Omental fat pad (tissue), 4 donors: ENCODE results near the gene GRHL1. TPM values are rescaled to one million over a fixed set of nuclear protein-coding genes. Genes with fewer than 3 reads are reported as not detected.

ENCODE experiments used
- ATAC-seq: fragments of 150-250 bp; one replicate; pipeline ENCODE4 v1.9.1; 2016; ENCODE audit warnings: mild to moderate bottlenecking, moderate library complexity; ENCODE audit not compliant: low FRiP score
- DNase-seq: peaks from one replicate; pipeline ENCODE4 v3.0.0-alpha.2; 2019; ENCODE audit warnings: low spot score
- total RNA-seq, 4 donors: library from RNA; depleted of rRNA; stranded (reverse); fragments of >200 nt; gene quantifications; one replicate each; pipeline ENCODE4 v1.1.0, GENCODE V29; 2016
- TF ChIP-seq, protein P1 (sequence below), 3 donors: fragments of 450-650 bp; IDR thresholded peaks; one replicate each; pipeline ENCODE4 v1.5.1; 2016 to 2017; ENCODE audit warnings: antibody characterized with exemption in 3 of 3, mild to moderate bottlenecking in 3 of 3, moderate library complexity in 2 of 3

GRHL1 gene
- total RNA-seq, 4 donors from 2014 or later: 0.95 to 15.1 (median 5.1) TPM

DNA sequence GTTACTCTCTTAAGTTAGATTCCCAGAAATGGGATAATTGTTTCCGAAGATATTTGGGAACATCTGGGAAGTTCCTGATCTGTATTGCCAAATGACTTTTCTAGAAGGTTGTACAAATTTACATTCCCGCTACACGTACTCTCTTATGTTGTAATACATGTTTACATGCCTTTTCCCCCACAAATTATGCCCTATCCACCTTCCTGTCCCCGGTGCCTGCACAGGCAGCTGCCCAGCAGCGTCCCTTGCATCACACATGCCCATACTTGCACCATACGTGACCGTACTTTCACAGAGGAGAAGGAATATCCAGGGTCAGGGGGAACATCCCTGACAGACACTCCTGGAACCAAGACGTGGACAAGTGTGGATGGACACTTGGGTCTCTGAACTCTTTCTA lies 67.7 kb downstream of the GRHL1 start:
- ATAC-seq (no peak), DNase-seq (no peak)
- TF ChIP-seq, protein P1, sequence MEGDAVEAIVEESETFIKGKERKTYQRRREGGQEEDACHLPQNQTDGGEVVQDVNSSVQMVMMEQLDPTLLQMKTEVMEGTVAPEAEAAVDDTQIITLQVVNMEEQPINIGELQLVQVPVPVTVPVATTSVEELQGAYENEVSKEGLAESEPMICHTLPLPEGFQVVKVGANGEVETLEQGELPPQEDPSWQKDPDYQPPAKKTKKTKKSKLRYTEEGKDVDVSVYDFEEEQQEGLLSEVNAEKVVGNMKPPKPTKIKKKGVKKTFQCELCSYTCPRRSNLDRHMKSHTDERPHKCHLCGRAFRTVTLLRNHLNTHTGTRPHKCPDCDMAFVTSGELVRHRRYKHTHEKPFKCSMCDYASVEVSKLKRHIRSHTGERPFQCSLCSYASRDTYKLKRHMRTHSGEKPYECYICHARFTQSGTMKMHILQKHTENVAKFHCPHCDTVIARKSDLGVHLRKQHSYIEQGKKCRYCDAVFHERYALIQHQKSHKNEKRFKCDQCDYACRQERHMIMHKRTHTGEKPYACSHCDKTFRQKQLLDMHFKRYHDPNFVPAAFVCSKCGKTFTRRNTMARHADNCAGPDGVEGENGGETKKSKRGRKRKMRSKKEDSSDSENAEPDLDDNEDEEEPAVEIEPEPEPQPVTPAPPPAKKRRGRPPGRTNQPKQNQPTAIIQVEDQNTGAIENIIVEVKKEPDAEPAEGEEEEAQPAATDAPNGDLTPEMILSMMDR (IDR thresholded peaks at IDR 0.05): no peak

DNA sequence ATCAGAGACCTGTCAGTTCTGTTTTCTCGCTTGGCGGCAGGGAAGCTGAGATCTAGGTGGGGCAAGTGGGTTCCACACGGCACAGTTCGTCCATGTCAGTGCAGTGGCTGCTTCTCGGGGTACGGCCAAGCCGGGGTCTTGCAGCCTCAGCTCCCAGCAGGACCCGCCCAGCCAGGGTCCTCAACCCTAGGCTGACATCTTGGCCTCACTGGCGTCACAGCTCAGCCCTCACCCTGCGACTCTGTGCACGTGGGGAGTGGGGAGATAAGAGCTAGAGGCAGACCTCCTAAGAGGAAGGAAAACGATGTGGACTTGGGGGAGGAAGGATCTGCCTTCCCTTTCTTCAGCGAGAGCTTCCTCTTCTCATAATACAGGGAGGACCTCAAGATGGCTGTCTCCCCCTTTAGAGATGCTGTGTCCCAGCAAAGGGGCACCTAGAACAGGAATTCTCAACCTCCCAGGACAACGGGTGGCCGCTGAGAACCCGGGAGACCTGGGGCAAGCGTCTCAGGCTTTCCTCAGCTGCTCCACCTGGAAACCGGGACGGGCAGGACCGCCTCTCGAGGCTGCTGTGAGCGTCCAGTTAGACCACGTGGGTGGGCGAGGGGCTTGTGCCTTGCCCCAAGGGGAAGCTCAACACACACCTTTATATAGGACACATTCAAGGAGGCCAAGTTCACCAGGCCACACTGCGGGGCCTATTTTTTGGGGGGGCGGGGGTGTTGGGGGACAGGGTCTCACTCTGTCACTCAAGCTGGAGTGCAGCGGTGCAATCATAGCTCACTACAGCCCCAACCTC lies 68.3 kb downstream of the GRHL1 start:
- no peak for ATAC-seq
- no peak for DNase-seq
- TF ChIP-seq, protein P1 (IDR thresholded peaks at IDR 0.05): no peak

DNA sequence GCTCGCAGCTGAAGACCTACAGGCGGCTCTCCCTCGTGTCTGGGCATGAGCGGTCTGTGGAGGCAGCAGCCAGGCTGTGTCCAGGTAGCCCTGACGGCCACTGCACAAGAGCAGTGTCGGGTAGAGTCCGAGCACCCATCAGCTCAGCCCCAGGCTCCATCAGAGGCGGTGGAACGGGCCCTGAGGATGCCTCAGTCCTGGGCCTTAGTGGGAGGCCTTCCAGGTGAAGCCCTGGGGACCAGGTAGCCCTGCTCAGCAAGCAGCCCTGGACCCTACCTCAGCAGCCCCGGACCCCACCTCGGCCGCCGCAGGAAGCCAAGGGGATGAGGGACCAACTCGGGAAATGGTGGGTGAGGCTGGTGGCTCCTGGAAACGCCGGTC lies 70.5 kb downstream of the GRHL1 start:
- ATAC-seq: no peak

DNA sequence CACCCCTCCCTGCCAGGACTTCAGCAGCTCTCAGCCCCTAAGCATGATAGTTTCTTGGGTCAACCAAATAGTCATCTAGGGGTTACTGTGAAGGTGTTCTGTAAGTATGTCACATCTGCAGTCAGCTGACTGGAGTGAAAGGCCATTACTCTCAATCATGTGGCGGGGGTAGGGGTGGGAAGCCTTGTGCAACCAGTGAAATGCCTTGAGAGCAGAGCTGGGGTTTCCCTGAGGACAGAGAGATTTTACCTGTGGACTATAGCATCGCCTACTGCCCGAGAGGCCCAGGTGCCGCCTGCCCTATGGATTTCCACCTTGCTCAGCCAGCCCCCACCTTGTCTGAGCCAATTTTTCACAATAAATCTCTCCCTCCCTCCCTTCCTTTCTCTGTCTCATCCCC lies 71.0 kb downstream of the GRHL1 start:
- TF ChIP-seq, protein P1 (IDR thresholded peaks at IDR 0.05): no peak
- ATAC-seq (no peak), DNase-seq (no peak)

More for the DNA sequence above, 70.5 kb downstream of the GRHL1 start:
- DNase-seq: no peak
- TF ChIP-seq, protein P1 (IDR thresholded peaks at IDR 0.05): no peak

DNA sequence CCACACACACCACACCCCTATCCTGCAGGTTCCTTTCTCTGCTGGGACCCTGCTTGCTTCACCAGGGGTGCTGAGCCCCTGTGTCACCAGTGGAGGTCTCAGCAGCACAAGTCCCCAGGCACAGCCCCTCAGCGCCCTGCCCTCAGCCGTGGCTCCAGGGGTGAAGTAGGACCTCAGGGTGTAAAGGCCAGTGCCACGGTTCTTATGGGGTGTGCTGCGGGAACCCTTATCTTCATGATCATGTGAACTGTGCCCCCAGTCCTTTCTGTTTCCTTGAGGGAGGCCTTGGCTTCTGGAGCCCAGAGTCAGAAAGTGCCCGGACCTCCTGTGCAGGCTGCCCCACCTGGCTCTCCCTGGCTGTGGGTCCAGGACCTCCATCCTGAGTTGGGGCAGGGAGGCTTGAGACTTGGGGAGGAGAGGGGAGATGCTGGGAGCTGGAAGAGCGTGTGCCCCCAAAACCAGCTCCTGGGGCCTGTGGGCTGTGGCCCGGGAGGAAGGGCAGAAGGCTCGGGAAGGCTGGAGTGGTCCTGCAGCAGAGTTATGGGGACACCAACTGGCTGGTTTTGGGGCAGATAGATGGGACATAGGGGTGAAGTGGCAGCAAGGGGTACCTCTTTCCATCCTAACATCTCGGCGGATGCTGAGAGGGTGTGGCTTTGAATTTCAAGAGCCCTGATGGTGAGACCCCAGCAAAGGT lies 71.6 kb downstream of the GRHL1 start:
- TF ChIP-seq, protein P1 (IDR thresholded peaks at IDR 0.05): no peak
- no peak for ATAC-seq

DNA sequence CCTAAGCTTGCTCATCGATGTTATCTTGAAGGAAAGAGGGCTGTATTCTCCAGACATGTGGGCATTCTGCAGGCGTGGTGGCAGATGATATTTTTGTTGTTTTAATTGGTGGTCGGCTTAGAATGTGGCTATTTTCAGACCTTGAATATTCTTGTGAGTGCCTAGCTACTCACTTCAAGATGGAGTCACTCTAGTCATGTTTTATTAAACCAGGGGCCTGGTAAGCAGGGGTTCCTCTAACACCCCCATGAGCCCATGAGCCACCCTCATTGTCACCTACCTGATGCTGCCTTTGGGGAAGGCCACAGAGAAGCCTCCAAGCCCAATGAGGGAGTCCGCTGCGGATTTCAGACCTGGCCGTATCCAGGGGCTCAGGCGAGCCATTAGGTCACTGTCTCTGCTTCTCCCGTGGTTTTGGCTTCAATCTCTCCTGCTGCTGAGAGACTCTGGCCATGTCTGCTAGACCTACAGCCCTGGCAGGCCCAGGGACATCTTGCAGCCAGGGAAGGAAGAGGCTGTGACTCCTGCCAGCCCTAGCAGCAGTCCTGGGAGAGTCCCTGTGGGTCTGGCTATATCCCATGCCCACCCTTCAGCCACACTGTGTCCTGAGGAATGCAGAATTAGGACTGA lies 75.6 kb downstream of the GRHL1 start:
- TF ChIP-seq, protein P1 (IDR thresholded peaks at IDR 0.05): no peak
- DNase-seq: no peak
- no peak for ATAC-seq

More for the DNA sequence above, 71.6 kb downstream of the GRHL1 start:
- no peak for DNase-seq
